Femur (tissue), 1 donor: ENCODE data around the gene CALHM2.
"Not testable (repeated sequence)": the region's sequence is repeated elsewhere in the genome, so short reads cannot be mapped to it uniquely, and the experiment has no call there.

Experiments used
- DNase-seq: peaks from one replicate; pipeline ENCODE4 v3.0.0-alpha.2; 2017

CALHM2 gene, protein sequence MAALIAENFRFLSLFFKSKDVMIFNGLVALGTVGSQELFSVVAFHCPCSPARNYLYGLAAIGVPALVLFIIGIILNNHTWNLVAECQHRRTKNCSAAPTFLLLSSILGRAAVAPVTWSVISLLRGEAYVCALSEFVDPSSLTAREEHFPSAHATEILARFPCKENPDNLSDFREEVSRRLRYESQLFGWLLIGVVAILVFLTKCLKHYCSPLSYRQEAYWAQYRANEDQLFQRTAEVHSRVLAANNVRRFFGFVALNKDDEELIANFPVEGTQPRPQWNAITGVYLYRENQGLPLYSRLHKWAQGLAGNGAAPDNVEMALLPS

DNA sequence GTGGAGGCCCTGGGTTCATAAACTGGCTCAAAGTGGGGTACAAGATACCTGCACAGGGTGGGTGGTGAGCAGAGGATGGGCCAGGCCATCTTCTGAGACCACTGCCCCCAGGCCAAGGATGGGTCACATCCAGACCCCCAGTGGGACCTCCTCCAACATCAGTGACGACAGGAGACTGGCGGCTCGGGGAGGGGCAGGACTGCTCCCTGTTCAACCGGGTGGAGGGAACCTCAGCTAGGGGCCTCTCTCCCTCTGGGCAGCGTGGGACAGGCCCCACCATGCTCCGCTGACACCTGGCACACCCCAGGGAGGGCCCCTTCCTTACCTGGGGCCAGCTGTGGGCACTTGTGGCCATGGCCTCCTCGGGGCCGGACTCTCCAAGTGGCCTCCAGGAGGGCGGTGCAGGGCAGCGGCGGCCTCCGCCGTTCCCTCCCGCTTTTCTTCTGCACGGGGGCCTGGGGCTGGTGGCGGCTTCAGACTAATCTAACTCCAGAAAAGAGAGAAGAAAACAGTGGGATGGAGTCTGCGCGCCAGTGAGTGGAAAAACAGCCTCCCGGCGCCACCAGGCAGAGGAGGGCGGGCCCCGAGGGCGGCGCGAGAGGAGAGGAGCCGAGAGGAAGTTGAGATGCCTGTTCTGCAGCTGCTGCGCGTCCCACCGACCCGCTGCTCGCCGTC is at the start of gene CALHM2:
Gene CALHM2, minus strand, starts transcription at position 540 of the 675 bp plus-strand sequence. CDS start 2,429 bp downstream, outside the sequence.
- DNase-seq, result peak; percentile 88

DNA sequence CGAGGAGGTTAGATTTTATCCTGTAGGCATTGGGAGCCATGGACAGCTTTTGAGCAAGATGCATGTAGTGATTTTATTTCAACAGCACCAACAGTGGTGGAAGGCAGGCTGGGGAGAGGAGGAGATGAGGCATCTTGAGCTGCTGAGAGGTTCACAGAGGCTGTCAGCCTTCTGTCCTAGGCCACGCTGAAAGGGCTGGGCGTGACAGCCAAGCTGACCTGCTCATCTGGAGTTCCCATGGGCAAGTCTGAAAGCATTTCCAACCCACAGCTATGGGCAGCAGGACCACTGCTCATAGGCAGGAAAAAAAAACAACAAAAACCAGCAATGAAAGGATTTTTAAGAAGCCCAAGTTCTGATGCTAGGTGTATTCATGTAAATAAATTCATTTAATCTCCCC is 49.0 kb upstream of the CALHM2 start:
- DNase-seq, result peak; percentile 7

DNA sequence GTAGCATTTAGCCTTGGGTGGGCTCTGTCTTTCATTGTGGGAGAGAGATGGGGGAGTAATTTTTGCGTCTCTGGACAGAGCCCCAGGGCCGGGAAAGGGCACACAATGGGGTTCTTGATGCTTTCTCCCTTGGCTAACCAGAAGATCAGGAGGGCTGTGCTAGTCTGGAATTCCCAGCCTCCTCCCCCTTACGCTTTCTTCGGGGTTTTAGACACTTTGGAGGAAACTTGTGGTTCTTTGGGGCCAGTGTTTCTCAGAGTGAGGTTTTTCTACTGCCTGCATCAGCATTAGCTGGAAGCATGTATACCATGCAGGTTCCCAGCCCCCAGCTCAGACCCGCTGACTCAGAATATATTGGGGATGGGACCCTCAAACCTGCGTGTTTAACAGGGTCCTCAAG is 48.3 kb upstream of the CALHM2 start:
- peak; percentile 8 for DNase-seq

DNA sequence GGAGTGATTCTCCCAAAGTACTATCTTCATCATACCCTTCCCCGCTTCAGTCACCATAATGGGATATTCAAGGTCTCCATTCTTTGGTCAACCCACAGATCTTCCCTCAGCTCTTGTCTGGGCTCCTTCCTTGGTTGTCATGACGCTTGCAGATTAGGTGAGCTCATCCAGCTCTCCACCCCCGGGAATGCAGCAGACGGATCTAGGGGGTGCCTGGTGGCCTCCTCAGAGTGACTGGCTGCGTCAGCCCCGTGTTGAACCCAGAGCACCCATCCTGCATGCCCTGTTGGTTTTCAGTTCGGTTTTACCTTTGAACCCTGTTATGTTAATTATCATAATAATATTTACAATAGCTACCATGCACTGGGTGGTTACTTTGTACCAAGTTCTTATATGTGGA is 47.7 kb upstream of the CALHM2 start:
- DNase-seq, result peak; percentile 10

DNA sequence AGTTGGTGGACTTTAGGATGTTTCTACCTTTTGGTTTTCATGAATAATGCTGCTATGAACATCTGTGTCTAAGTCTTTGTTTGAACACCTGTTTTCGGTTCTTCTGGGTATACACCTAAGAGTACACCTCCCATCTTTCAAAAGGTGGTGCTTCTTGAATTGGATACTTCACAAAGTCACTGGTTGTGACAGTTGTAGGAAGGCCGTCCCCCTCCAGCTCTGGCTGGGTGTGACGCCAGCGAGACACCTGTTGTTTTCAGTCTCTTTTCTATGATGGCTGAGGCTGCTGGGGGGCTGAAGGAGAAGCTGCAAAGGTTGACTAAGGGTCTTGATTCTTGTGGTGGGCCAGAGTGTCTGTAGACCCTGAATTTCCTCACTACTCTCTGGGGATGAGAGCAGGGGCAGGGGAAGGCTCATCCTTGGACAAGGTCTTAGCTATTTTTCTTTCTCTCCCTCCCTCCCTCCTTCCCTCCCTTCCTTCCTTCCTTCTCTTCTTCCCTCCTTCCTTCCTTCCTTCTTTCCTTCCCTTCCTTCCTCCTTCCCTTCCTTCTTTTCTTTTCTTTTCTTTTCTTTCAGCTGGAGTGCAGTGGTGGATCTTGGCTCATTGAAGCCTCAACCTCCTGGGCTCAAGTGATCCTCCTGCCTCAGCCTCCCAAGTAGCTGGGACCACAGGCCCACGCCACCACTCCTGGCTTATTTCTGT is 46.9 kb upstream of the CALHM2 start:
- DNase-seq, result peak; percentile 22

DNA sequence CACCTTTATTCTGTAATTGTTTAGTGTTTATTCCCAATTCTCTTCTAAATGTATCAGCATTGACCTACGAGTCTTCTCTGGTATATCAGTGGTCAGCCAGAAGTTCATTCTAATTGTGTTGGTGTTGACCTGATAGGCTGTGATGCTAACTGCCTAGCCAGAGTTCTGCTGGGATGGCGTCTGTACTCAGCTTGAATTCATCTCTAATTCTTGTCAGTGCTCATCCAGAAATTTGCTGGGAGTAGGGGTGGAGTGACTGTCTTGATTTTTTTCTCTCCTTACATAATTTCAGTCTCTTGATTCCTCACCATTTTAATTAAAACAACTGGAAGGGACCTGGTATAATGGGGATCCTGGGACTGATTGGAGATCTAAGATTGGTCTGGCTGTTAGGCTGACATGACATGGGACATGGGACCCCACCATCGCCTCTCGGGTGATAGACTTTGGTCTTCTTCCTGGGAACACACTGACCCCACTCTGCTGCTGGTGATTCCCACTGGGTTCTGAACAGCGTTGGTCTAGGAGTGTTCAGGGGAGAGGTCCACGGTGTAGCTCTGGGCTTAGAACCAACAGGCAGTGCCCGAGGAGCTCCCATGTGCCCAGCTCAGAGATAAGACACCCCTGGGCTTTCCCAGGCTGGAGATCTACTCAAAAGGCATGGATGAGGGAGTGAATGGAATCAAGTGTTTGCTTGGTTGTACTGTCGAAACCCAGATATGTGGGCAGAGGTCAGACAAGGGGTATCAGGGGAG is 45.2 kb upstream of the CALHM2 start:
- DNase-seq, result no peak

DNA sequence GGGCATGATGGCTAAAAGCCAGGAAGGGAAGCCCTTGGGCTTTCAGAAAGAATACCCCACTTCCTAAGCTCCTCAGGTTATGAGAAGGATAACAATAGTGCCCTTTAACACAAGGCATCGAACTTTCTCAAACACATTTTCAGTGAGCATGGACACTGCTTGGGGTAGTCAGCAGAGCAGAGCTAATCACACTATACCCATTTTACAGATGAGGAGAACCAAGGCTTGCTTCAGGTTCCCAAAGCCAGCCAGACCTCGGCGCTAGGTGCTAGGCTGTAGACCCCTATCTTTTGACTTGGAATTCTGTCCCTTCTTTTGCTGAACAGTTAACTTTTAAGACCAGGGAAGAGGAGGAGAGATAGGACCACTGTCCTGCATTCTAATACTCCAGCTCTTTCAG is 43.2 kb upstream of the CALHM2 start:
- no peak for DNase-seq

DNA sequence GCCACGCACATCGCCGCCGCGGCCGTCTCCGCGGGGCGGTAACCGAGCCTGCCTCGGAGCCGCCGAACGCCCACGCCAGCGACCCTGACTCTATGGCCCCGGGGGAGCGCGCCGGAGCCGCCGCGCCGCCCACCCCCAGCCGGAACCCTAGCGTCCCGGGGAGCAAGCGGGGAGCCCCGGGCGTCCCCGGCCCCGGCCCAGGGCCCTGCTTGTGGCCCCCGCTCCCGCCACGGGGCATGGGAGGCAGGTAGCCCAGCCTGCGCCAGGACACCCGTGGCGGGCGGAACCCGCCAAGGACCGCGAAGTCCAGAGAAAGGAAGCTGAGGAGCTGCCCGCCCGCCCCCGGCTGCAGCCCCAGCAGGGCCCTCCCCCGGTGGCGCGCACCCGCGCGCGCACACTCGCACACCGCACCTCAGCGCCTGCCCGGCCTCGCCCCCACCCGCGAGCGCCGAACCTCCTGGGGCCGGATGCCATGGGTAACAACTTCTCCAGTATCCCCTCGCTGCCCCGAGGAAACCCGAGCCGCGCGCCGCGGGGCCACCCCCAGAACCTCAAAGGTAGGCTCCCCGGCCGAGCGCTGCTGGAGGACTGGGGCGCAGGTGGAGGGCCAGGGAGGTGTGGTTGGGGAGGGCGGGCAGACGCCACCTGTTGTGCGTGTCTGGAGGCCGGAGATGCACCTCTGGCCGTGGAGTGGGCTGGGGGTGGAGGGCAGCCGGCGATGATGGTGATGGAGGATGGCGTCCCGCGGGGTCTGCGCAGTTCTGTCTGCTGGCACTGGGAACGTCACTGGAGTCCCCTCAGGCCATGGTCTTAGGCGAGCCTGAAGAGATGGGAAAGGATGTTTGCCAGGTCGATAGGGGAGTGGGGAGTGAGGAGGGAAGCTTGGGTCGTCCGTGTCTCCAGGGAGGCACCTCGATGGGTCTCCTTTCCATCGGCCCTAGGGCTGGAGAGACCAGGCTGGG is 42.0 kb upstream of the CALHM2 start:
- no peak for DNase-seq

DNA sequence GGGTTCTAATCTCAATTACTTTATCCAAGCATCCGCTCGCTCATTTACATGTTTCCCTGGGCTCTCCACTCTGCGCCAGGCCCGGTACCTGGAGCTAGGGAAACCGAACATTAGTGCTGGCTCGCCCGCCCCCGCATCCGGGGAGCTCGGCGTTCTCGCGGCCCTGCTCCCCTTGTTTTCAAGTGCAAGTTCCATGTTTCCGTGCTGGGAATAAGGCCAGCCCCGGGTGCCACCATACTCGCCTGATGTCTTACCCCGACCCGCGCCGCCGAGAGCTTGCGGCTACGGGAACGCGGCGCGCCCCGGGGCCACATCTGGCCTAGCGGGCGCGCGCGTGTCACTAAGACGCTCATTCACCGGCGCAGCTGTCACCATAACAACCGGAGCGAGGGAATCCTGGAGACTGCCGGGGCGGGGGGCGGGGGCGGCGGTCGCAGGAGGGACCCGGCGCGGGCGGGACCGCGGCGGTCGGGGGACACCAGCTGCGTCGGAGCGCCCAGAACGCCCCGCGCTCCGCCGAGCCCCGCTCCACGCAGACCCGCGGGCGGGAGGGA is 41.3 kb upstream of the CALHM2 start, which contains the start of gene NEURL1:
Gene NEURL1, plus strand, starts transcription at position 344 of the 554 bp plus-strand sequence. CDS start 683 bp downstream, outside the sequence.
- peak; percentile 56 for DNase-seq

DNA sequence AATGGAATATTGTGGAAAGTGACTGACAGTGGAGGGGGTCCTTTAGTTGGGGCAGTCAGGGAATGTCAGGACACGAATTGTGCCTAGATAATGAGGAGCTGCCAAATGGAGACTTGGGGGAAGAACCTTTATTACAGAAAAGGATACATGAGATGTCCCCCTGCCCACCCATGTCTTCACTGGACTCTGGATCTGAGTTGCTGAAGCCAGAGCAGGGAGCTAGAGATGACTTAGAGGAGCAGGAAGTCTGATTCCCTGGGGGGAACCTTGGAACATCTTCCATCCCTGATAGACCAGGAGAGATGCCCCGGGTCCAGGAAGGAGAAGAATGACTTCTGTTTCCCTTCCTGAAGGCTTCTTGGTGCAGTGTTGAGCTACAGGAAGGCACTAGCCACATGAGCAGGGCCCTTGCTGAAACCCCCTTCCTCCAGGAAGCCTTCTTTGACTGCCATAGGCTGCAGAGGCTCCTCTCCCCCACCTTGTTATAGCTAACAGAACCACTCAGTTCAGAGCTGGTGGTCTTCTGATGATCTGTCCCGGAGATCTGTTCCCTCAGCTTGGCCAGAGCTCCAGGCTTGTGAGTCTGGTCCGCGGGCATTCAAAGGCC is 40.6 kb upstream of the CALHM2 start:
- no peak for DNase-seq

DNA sequence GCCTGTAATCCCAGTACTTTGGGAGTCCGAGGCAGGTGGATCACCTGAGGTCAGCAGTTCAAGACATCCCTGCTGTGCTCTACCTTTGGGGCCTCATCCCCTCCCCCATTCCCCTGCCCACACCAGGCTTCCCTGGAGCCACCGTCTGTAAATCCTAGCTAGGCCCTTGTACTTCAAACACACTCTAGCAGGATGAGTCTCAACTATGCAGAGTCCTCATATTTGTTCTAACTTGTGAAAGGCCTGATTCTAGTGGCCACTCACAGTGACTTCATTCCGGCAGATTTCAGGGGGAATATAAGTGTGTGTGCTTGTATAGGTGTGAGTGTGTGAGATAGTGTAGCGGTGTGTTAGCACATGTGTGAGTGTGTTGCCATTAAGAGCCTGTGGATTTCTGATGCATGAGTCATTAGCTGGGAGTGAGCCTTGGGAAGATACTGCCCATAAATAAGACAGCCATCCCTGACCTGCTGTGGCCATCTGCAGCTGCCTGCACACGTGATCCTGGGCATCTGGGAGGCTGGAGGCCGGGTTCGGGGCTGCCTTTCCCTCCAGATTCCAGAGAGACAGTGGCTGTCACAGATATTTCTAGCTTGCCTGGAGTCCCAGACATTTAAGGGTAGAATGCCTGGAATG is 39.7 kb upstream of the CALHM2 start:
- DNase-seq, result peak; percentile 61

DNA sequence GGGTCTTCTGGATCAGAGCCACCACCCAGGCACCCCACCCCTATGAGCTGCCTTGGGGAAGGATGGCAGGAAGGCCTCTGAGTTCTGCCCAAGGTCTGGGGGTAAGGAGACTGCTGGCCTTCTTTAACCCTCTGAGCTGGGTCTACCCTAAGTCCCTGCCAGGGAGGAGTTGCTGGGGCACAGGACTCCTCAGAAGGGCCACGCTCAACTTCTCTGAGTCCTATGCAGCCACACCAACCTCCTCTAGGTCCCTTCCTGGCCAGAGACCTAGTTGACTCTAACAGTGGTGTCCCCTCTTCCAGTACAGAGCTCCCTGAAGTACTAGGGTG is 38.8 kb upstream of the CALHM2 start:
- no peak for DNase-seq

DNA sequence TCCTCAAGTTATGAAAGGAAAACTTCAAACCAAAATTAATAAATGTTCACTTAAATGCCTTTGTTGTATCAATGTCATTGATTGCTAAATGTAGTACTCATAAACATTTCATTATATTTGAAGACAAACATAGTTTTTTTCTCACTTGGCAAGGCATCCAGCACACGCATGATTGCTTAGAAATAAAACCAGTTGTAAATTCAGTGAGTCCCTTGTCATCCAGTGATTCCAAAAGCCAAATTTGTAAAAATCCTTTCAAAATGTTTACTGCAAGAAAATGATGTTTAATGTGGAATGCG is 35.2 kb upstream of the CALHM2 start:
- no peak for DNase-seq

DNA sequence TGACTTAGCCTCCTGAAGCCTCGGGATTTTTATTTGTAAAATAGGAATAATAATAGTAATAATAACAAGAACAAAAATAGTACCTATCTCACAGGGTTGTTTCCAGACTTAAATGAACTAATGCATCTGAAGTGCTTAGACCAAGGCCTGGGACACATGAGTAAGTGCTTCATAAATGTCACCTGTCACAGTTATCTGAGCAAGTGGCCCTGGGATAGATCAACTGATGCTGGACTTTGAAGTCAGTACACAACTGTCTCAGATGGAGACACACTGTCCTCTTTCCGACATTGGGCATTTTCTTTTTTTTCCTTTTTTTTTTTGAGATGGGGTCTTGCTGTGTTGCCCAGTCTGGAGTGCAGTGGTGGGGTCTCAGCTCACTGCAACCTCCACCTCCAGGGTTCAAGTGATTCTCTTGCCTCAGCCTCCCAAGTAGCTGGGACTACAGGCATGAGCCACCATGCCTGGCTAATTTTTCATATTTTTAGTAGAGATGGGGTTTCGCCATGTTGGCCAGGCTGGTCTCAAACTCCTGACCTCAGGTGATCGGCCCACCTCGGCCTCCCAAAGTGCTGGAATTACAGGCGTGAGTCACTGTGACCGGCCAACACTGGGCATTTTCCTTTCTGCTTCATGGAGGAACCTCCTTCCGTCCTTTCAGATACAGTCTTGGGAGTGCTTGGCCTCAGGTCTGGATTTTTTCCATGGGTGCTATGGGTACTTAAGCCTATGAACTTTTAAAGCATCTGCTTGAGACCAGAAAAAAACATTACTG is 34.7 kb upstream of the CALHM2 start:
- DNase-seq, result not testable (repeated sequence)

DNA sequence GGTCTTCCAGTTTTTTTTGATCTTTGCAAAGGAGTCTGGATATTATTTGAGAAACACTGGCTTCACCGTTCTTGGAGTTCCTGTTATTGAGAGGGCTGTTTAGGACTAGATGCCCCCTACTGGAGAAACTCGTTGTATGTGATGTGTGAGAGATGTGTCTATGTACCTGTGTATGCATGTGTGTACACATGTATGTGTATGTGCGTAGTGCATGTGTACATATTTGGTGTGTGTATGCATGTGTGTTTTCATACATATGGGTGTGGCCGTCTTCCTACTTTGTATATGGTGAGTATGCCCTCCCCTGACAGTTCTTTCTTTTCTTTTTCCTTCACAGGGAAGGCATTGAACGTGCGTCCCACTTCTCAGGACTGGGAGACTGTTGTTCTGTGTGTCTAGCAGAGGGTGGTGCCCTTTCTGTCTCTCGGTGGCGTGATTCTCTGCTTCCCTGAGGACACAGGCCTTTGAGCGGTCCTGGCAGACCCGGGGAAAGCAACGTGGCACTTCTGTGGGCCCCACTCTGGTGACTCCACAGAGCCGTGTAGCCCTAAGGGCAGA is 29.9 kb upstream of the CALHM2 start:
- no peak for DNase-seq

DNA sequence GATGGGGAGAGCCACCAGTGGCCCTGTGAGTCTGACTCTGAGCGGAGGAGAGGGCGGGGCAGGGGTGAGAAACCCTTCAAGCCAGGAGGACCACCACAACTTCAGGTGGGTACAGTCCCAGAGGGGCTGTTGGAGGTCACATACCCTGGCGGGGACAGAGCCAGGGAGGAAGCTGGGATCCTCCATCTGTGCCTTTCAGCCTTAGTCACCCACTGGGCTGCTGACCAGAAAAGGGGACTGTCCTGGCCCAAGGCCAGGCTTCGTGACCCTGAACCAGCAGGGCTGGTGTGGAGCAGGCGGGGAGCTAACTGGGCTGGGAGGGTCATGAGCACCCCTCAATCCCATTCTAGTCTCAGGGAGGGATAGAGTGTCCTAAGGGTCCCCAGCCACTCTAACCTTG is 28.4 kb upstream of the CALHM2 start:
- no peak for DNase-seq

DNA sequence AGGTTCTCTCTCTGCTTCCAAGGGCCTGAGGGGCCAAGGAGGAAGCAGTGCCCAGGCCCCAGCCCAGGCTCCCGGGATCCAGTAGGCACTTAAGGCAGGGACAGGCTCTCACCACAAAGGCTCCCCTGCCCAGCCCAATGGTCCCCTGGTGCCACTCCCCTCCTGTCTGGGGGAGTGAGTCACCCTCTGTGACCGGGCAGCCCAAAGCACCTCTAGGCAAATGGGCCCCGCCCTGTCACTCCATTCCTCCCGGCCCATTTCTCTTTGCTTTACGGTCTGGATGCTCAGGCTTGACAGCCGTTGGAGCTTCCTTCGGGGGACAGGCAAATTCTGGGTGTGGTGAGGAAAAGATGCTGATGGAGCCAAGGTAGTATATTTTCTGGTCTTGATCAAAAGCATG is 27.0 kb upstream of the CALHM2 start, which contains the start of gene CALHM3:
Gene CALHM3, minus strand, starts transcription at position 106 of the 400 bp plus-strand sequence. CDS start 208 bp downstream, outside the sequence.
- no peak for DNase-seq

DNA sequence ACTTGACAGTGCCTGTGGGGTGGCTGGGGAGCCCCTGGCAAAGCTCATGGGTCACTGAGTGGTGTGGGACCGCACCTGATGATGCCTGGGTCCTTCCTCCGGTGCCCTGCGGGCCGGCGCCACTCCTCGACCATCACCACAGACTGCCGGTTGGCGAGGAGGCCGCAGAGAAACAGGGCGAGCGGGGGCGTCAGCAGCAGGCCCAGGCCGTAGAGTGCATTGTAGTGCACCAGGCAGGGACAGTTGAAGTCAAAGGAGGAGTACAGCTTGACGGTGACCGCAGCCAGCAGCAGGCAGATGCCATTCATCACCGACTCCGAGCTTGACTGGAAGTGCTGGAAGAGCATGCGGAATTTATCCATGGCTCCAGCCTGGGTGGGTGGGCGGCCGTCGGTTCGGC is 26.5 kb upstream of the CALHM2 start:
- DNase-seq, result no peak

DNA sequence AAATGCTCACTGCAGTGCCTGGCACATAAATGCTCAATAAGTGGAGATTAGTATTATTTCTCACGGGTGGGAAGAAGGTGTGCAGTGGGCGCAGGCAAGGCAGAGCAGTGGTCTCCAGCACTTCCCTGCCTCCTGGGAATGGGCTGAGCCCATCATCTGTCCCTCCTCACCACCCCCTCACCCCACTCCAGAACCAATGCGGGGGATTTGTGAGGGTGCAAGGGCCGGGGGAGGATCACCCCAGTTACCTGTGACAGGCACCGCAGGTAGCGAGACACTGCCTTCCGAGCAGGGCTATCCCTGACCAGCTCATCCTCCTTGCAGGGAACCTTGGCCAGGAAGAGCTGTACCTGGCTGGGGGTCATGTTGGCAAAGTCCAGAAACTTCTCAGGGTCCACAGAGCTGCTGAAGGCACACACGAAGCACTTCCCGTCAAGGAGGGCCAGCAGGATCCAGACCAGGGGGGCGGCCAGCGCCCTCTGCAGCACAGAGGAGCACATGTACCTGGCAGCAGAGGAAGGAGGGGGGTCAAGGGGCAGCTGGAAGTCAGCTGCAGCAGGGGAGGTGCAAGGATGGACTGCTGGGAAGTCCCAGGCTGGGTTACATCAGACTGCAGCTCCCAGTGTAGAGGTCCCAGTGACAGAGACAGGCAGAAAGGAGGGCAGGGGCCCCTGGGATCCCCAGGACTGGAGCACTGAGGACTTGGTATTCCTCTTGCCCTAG is 24.0 kb upstream of the CALHM2 start:
- no peak for DNase-seq
